ENCODE data around the gene PRKAG2. TPM values are rescaled to one million over a fixed set of nuclear protein-coding genes. Genes with fewer than 3 reads are reported as not detected.

Gene PRKAG2
- total RNA-seq = 7.4 and 13.1 TPM in 2 replicates

DNA sequence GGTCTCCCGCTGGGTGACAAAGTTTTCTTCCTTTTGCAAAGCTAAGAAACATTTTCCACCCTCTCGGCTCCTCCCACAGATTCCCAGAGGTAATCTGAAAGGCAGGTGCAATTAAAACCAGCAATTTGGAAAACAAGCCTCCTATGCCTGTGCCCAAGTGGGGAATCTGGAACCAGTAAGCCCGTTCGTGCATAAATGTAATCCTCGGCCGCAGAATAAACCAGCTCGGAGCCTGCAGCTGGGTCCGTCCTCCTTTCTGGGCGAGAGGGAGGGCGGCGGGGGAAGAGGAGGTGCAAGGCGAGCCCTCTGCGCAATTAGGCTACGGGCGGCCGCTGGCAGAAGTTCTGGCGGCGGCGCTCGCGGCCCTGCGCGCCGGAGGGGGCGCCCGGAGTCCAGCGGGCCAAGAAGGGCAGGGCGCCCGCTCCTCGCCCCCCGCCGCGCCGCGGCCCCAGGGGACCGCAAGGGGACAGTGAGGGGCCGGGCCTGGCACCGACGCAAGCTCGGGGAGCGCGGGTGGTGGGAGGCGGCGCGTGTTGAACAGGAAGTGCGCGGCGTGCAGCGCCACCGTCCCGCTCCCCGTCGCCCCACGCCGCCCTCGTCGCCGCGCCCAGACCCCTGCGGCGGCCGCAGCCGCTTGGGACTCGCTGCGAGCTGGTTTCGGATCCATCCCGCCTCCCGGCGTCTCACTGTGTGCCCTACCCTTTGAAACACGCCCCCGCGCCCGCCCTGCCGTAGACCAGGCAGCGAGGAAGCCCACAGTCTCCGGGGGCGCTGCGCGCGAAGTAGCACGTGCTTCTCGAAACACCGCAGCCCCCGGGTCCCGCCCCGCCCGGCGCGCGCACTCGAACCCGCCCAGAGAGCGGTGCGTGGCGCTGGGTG is at the start of gene PRKAG2:
Gene PRKAG2, minus strand, starts transcription at position 217 of the 879 bp plus-strand sequence. CDS start 495 bp downstream, outside the sequence.

DNA sequence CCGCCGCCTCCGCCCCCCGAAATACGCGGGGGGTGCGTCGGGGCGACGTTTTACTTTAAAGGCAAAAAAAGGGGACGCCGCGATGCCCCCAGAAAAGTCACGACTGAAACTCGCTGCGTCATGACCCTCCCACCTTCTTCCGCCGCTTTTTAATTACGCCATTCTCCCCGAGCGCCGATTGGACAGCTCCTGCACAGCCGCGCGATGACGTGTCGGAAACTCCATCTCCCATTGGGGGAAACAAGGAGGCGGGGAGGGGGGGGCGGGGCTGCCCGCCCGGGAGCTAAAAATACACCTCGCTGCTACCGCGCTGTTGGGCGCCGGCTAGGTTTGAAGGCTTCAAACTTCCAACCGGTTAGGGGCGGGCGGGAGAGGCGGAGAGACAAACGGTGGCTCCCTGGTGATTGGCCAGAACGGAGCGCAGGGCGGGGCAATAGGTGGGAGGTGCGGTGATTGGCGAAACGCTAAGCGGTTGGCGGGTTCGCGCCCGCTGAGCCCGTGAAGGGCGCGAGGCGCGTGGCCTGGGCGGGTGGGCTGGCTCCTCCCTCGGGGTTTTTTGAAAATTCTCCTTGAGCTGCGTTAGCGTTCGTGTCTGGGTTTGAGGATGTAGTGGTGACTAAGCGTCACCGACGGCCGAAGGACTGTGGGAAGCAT is 357.0 kb downstream of the PRKAG2 start, which contains the start of gene RHEB:
Gene RHEB, minus strand, starts transcription at position 131 of the 654 bp plus-strand sequence. CDS start 384 bp downstream, outside the sequence.

Other genes starting within 250 kb of the PRKAG2 start
- not detected in 2 replicates for gene GALNTL5, start 79.3 kb upstream of the PRKAG2 start, total RNA-seq
- gene GALNT11, start 148.6 kb upstream of the PRKAG2 start, total RNA-seq = 32.7 and 40.8 TPM in 2 replicates

All from cardiac atrium fibroblast (primary cell).